Cardiac fibroblast (primary cell): ENCODE results near the gene PSMG4.

ENCODE experiments used
- DNase-seq, 2 donors: peaks; one replicate each; pipeline versions ENCODE4 v3.0.0 to v3.0.0-alpha.2; 2010; ENCODE audit warnings: low read depth in 2 of 2
- H3K4me3 ChIP-seq, 2 donors: replicated peaks in 1 of 2; 1 replicate in 1 of 2; 2 replicates in 1 of 2; pipeline ENCODE4 v1.5.1; 2011; ENCODE audit warnings: low read depth in 2 of 2, low read length in 2 of 2, mild to moderate bottlenecking in 2 of 2, moderate library complexity in 1 of 2
- CTCF ChIP-seq: IDR thresholded peaks from one replicate; pipeline ENCODE4 v1.5.1; 2011; ENCODE audit warnings: low read depth, mild to moderate bottlenecking, low read length, inconsistent platforms

Gene PSMG4

GRCh38 chr6:3284436-3284876, 25.7 kb downstream of the PSMG4 start:
- H3K4me3 ChIP-seq: no peak overlapping the region
- DNase-seq: no peak
- TF ChIP-seq CTCF: no peak

GRCh38 chr6:3285049-3285639, 26.4 kb downstream of the PSMG4 start:
- H3K4me3 ChIP-seq: no peak overlapping the region
- no peak for TF ChIP-seq CTCF
- no peak for DNase-seq

GRCh38 chr6:3285732-3286131, 27.0 kb downstream of the PSMG4 start:
- TF ChIP-seq CTCF: no peak
- no peak overlapping the region for H3K4me3 ChIP-seq
- DNase-seq: no peak

GRCh38 chr6:3286641-3287171, 28.0 kb downstream of the PSMG4 start:
- no peak overlapping the region for H3K4me3 ChIP-seq
- no peak for TF ChIP-seq CTCF
- DNase-seq: no peak

- no peak for DNase-seq
- no peak for TF ChIP-seq CTCF
- no peak overlapping the region for H3K4me3 ChIP-seq
Observed at GRCh38 chr6:3287308-3287707, 28.6 kb downstream of the PSMG4 start.

GRCh38 chr6:3287976-3288707, 29.4 kb downstream of the PSMG4 start:
- DNase-seq: no peak
- no peak for TF ChIP-seq CTCF
- H3K4me3 ChIP-seq: no peak overlapping the region
